ENCODE data around the gene OR2W1.

Gene OR2W1

DNA sequence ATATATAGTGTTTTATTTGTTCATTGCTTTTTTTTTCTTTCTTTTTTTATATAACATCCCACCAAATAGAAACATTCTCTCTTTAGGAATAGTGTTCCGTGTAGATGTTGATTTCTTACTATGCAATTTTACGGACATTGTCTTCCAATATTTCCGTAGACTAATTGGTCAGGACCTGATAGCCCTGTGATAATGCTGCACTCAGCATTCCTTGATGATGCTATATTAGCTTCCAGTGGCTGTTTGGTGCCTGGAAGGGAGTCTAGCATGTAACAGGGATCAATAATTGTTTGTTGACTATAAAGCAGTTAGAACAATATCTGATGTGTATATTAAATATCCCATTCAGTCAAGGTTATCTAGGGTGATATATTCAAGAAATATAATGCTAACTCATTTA lies 6.7 kb upstream of the OR2W1 start:
- H3K9me3 ChIP-seq (replicated peaks; ENCODE audit: insufficient read depth, low read length), result no peaks in the 10 kb centered on the region
- no peaks in the 10 kb centered on the region; the same call in 1 of the 2 replicates for H3K9me2 ChIP-seq (replicated peaks; ENCODE audit: insufficient read depth, low read length)
- H3K79me2 ChIP-seq (ENCODE audit: low read length), result no peaks in the 10 kb centered on the region
- TF ChIP-seq EZH2 (optimal IDR thresholded peaks at IDR 0.05; ENCODE audit: low read depth, low read length) (no peak), EZH2phosphoT487 (IDR thresholded peaks at IDR 0.05; ENCODE audit: low read length) (no peak)
- TF ChIP-seq, protein P1, sequence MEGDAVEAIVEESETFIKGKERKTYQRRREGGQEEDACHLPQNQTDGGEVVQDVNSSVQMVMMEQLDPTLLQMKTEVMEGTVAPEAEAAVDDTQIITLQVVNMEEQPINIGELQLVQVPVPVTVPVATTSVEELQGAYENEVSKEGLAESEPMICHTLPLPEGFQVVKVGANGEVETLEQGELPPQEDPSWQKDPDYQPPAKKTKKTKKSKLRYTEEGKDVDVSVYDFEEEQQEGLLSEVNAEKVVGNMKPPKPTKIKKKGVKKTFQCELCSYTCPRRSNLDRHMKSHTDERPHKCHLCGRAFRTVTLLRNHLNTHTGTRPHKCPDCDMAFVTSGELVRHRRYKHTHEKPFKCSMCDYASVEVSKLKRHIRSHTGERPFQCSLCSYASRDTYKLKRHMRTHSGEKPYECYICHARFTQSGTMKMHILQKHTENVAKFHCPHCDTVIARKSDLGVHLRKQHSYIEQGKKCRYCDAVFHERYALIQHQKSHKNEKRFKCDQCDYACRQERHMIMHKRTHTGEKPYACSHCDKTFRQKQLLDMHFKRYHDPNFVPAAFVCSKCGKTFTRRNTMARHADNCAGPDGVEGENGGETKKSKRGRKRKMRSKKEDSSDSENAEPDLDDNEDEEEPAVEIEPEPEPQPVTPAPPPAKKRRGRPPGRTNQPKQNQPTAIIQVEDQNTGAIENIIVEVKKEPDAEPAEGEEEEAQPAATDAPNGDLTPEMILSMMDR (IDR thresholded peaks at IDR 0.05; ENCODE audit: low read length), result no peak
- no peaks in the 10 kb centered on the region for H3K36me3 ChIP-seq (replicated peaks; ENCODE audit: insufficient read depth, low read length)
- no peak overlapping the region for H2AFZ ChIP-seq (ENCODE audit: low read length)
- DNase-seq, result no peak
- H4K20me1 ChIP-seq (ENCODE audit: insufficient read depth, low read length), result no peaks in the 10 kb centered on the region
- H3K27ac ChIP-seq (ENCODE audit: low read length), result no peak overlapping the region
- no peak overlapping the region for H3K4me2 ChIP-seq (ENCODE audit: low read depth, low read length)
- no peak overlapping the region for H3K9ac ChIP-seq (ENCODE audit: low read length)
- no peaks in the 10 kb centered on the region for H3K27me3 ChIP-seq (replicated peaks; ENCODE audit: insufficient read depth, low read length)
- H3F3A ChIP-seq (ENCODE audit: insufficient read depth, low read length), result no peaks in the 10 kb centered on the region
- no peaks in the 10 kb centered on the region for H3K4me1 ChIP-seq (ENCODE audit: low read length)
- no peak overlapping the region for H3K4me3 ChIP-seq (ENCODE audit: low read length)

DNA sequence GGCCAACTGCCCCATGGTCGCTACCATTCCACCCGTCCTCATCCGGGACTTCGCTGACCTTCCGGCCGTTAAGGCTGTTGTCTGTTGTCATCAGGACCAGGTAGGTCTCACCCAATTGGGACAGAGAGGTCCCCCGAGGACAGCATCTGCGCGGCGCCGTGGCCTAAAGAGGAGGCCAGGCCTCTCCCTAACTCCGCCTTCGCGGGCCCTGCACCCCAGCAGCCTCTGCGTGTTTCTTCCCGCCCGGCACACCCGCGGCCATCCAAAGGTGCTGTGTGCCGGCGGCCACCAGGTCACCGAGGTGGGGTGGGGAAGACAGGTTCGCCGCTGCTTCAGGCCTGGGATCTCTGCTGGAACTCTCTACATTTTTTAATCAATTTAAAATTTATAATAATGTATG lies 9.0 kb downstream of the OR2W1 start:
- Histone ChIP-seq H2AFZ (ENCODE audit: low read length) (no peak overlapping the region), H3K4me3 (ENCODE audit: low read length) (no peak overlapping the region)
- DNase-seq, result no peak

DNA sequence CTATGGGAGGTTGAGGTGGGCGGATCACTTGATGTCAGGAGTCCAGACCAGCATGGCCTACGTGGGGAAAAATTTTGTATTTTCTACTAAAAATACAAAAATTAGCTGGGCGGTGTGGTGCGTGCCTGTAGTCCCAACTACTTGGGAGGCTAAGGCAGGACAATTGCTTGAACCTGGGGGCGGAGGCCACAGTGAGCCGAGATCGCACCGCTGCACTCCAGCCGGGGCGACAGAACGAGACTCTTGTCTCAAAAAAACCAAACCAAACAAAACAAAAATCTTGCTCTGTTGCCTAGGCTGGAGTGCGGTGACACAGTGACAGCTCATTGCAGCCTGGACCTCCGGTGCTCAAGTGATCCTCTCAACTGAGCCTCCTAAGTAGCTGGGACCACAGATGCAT lies 16.2 kb downstream of the OR2W1 start:
- Histone ChIP-seq H3K4me2 (ENCODE audit: low read depth, low read length) (no peak overlapping the region), H3K4me1 (ENCODE audit: low read length) (no peaks in the 10 kb centered on the region), H3K79me2 (ENCODE audit: low read length) (no peaks in the 10 kb centered on the region), H3K9me2 (replicated peaks; ENCODE audit: insufficient read depth, low read length) (no peaks in the 10 kb centered on the region), H3K9me3 (replicated peaks; ENCODE audit: insufficient read depth, low read length) (no peaks in the 10 kb centered on the region), H3F3A (ENCODE audit: insufficient read depth, low read length) (no peaks in the 10 kb centered on the region), H2AFZ (ENCODE audit: low read length) (no peak overlapping the region), H4K20me1 (ENCODE audit: insufficient read depth, low read length) (no peaks in the 10 kb centered on the region), H3K36me3 (replicated peaks; ENCODE audit: insufficient read depth, low read length) (no peaks in the 10 kb centered on the region), H3K27ac (ENCODE audit: low read length) (no peak overlapping the region), H3K9ac (ENCODE audit: low read length) (no peak overlapping the region), H3K4me3 (ENCODE audit: low read length) (no peak overlapping the region), H3K27me3 (replicated peaks; ENCODE audit: insufficient read depth, low read length) (no peaks in the 10 kb centered on the region)
- TF ChIP-seq EZH2phosphoT487 (IDR thresholded peaks at IDR 0.05; ENCODE audit: low read length), result no peak
- TF ChIP-seq EZH2 (optimal IDR thresholded peaks at IDR 0.05; ENCODE audit: low read depth, low read length), result no peak
- TF ChIP-seq, protein P1 (IDR thresholded peaks at IDR 0.05; ENCODE audit: low read length), result no peak
- DNase-seq, result no peak

More for the DNA sequence above, 9.0 kb downstream of the OR2W1 start:
- no peaks in the 10 kb centered on the region for H4K20me1 ChIP-seq (ENCODE audit: insufficient read depth, low read length)
- no peaks in the 10 kb centered on the region for H3F3A ChIP-seq (ENCODE audit: insufficient read depth, low read length)
- H3K27ac ChIP-seq (ENCODE audit: low read length), result no peak overlapping the region
- TF ChIP-seq, protein P1 (IDR thresholded peaks at IDR 0.05; ENCODE audit: low read length), result no peak
- no peak for TF ChIP-seq EZH2 (optimal IDR thresholded peaks at IDR 0.05; ENCODE audit: low read depth, low read length)
- no peak for TF ChIP-seq EZH2phosphoT487 (IDR thresholded peaks at IDR 0.05; ENCODE audit: low read length)
- H3K36me3 ChIP-seq (replicated peaks; ENCODE audit: insufficient read depth, low read length), result no peaks in the 10 kb centered on the region
- H3K79me2 ChIP-seq (ENCODE audit: low read length), result no peaks in the 10 kb centered on the region
- no peaks in the 10 kb centered on the region for H3K4me1 ChIP-seq (ENCODE audit: low read length)
- no peak overlapping the region for H3K4me2 ChIP-seq (ENCODE audit: low read depth, low read length)
- no peaks in the 10 kb centered on the region for H3K9me2 ChIP-seq (replicated peaks; ENCODE audit: insufficient read depth, low read length)
- no peaks in the 10 kb centered on the region for H3K27me3 ChIP-seq (replicated peaks; ENCODE audit: insufficient read depth, low read length)
- no peak overlapping the region for H3K9ac ChIP-seq (ENCODE audit: low read length)
- H3K9me3 ChIP-seq (replicated peaks; ENCODE audit: insufficient read depth, low read length), result no peaks in the 10 kb centered on the region
